Dendritic cell treated with granulocyte-macrophage colony-stimulating factor and Interleukin-4, amounts not matched to agents 40 ng/mL and 50 ng/mL, for 4 days (primary cell): Measurements from ENCODE around the gene GID8.
"Not testable (repeated sequence)": the region's sequence is repeated elsewhere in the genome, so short reads cannot be mapped to it uniquely, and the experiment has no call there.

Source experiments
- H3K27ac Mint-ChIP-seq: one replicate; pipeline ENCODE4 v1.8.0; 2022; ENCODE audit warnings: mild to moderate bottlenecking, mixed read lengths
- H3K27me3 Mint-ChIP-seq: one replicate; pipeline ENCODE4 v1.8.0; 2022; ENCODE audit warnings: mild to moderate bottlenecking, mixed read lengths
- H3K36me3 Mint-ChIP-seq: one replicate; pipeline ENCODE4 v1.8.0; 2022; ENCODE audit warnings: low read depth, mixed read lengths
- H3K4me1 Mint-ChIP-seq: one replicate; pipeline ENCODE4 v1.8.0; 2022; ENCODE audit warnings: low read depth, mixed read lengths
- H3K4me3 Mint-ChIP-seq: one replicate; pipeline ENCODE4 v1.8.0; 2022; ENCODE audit warnings: mild to moderate bottlenecking, moderate library complexity, mixed read lengths
- H3K9me3 Mint-ChIP-seq: one replicate; pipeline ENCODE4 v1.8.0; 2022; ENCODE audit warnings: mixed read lengths
- intact Hi-C: fragments of 100-400 bp; cut with micrococcal nuclease; formaldehyde crosslinking; loops from one replicate; pipeline ENCODE4 v1.15.0; 2022

GID8 gene

DNA sequence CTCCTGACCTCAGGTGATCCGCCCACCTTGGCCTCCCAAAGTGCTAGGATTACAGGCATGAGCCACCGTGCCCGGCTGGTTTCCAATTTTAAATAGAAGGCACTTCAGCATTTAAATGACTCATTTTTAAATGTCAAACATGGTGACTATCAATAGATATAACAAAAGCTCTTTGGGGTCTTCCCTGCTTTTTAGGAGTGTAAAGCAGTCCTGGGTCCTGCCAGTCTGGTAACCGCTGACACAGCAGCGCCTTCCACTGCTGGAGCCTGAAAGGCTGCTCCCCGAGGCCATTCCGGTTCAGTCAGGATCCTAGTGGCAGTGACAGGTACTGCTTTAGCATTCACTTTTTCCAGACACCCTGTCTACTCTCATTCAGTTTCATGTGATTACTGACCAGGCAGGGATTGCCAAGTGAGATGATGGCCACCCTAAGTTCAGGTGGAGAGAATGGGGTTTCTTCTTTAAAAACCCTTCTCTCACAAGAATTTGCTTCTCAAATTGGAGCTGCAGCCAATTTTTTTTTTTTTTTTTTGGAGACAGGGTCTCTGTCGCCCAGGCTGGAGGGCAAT, 16.7 kb upstream of the GID8 start:
- intact Hi-C loops = no loop called here
- no peaks in the 10 kb centered on the region for H3K9me3 Mint-ChIP-seq
- H3K27ac Mint-ChIP-seq = peak overlapping the region; percentile 32
- H3K36me3 Mint-ChIP-seq = peaks cover 14% of the 10 kb centered on the region
- H3K4me3 Mint-ChIP-seq = no peak overlapping the region
- H3K4me1 Mint-ChIP-seq = peaks cover 74% of the 10 kb centered on the region
- no peaks in the 10 kb centered on the region for H3K27me3 Mint-ChIP-seq

DNA sequence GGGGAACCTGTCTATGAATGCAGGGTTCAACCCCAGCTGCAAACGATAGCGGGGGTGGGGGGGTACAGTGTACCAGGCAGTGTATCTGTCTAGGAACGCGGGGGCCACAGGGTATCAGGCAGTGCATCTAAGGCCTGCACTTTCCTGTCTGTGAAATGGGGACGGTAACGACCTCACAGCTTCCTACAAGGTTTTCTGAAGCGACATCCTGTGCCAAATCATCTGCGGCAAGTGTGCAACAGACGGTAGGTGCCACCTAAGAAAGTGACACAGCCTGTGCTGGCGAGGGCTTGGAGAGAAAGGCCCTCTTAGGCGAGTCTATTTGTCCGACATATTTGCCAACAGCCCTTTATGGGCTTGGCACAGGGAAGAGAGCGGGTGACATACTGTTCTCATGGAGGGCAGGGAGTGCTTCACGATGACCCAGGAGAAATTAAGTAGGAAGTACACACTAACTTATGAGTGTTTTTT, 15.5 kb upstream of the GID8 start:
- H3K27me3 Mint-ChIP-seq = no peaks in the 10 kb centered on the region
- no peak overlapping the region for H3K27ac Mint-ChIP-seq
- peaks cover 14% of the 10 kb centered on the region for H3K36me3 Mint-ChIP-seq
- H3K4me1 Mint-ChIP-seq = peaks cover 75% of the 10 kb centered on the region
- no peaks in the 10 kb centered on the region for H3K9me3 Mint-ChIP-seq
- no peak overlapping the region for H3K4me3 Mint-ChIP-seq
- intact Hi-C loops = no loop called here

DNA sequence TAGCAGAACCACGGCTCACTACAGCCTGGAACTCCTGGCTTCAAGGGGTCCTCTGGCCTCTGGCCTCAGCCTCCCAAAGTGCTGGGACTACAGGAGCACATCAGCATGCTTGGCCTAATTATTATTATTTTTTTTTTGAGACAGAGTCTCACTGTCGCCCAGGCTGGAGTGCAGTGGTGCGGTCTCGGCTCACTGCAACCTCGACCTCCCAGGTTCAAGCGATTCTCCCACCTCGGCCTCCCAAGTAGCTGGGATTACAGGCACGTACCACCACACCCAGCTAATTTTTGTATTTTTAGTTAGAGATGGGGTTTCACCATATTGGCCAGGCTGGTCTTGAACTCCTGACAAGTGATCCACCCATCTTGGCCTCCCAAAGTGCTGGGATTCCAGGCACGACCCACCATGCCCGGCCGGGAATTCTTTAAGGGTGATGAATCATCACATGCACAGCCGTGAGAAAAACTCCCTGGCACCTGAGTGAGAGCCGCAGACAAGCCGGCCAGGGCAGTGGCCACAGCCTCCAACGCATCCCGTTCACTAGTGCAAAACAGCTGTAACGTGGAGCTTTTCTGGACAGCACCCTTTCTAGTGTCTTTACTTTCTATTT, 14.8 kb upstream of the GID8 start:
- not testable (repeated sequence) for H3K4me3 Mint-ChIP-seq

DNA sequence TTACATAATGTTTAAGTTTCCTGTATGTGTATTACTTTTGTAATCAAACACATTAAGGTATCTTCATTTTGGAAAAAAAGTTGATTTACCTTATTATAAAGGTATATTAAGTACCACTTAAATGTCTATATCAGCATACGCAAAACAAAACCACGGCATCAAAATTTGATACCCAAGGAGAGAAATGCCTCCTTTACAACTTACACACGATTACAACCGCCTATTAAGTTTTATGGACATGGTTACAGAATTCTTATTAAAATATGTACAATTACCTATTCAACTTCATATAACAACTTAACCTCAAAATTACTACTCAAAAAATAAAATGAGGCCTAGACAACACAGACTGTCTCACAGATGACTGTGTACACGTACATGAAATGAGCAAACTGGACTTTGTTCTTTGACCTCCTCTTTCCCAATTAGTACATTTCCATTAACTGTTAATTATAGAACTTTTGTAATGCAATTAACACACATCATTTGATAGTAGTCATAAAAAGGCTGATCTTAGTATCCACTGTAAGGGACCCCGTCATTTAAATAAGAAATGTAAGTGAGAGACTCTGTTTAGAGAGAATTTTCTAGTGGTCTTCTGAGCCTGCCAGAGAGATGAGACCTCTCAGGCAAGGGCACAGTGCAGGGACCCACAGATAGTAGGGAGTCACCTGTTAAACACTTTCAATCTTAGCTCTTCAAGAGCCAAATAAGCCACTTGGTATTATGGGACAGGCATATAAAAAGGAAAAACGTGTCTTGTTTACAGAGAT, 14.1 kb upstream of the GID8 start:
- Mint-ChIP-seq H3K36me3 (peaks cover 27% of the 10 kb centered on the region), H3K9me3 (no peaks in the 10 kb centered on the region), H3K27me3 (no peaks in the 10 kb centered on the region), H3K4me1 (peaks cover 71% of the 10 kb centered on the region), H3K4me3 (no peak overlapping the region), H3K27ac (no peak overlapping the region)
- intact Hi-C loops = no loop called here

More for the DNA sequence above, 14.8 kb upstream of the GID8 start:
- H3K27me3 Mint-ChIP-seq, H3K27ac Mint-ChIP-seq, H3K9me3 Mint-ChIP-seq, intact Hi-C loops: not testable (repeated sequence)
- peaks cover 20% of the 10 kb centered on the region for H3K36me3 Mint-ChIP-seq
- peaks cover 75% of the 10 kb centered on the region for H3K4me1 Mint-ChIP-seq

DNA sequence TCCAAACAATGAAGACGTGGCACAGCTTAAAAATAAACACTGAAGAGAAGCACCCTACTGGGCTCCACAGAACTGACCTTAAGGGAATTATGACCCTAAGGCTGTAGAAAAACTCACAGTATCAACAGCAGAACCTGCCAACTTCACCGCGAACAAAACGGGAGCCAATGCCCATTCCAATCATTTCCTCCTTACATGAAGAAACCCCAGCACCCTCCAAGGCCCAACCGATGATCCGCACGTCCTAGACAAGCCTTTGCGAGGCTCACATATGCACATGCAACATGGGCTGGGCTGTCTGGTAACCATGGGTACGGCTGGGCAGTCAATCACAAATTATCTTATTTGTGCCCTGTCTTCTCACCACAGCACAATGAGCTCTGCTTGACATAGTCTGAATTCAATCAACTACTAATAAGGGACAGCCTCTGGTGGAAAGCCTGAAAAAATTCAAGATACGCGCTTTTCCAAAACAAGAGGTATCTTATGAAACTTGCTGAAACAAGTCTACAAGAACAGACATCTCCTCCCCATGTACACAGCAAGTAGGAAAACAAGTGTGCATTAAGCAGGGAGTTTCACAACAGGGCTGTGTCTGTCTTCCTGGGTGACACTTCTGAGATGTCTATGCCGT, 13.4 kb upstream of the GID8 start:
- Mint-ChIP-seq H3K27me3 (no peaks in the 10 kb centered on the region), H3K4me3 (peak overlapping the region; percentile 90), H3K9me3 (no peaks in the 10 kb centered on the region), H3K36me3 (peaks cover 31% of the 10 kb centered on the region), H3K27ac (peak overlapping the region; percentile 94), H3K4me1 (peaks cover 68% of the 10 kb centered on the region)
- intact Hi-C loops = no loop called here

DNA sequence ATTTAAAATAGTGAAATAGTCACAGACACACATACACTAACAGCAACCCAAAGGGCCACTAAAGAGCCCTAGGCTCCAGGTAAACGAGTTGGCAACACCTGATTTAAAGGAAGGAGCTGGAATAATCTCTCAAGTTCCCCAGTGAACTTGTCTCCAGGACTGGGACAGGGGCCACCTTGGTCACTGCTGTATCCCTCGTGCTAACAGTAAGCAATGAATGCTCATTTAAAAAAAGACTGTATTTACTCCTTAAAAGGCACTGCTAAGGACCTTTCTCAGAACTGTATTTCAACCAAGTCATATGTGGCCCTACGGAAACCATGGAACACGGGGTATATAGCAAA, 12.9 kb upstream of the GID8 start:
- Mint-ChIP-seq H3K4me3 (peak overlapping the region; percentile 90), H3K36me3 (peaks cover 31% of the 10 kb centered on the region), H3K27ac (peak overlapping the region; percentile 94), H3K4me1 (peaks cover 68% of the 10 kb centered on the region), H3K27me3 (no peaks in the 10 kb centered on the region), H3K9me3 (no peaks in the 10 kb centered on the region)
- intact Hi-C loops = no loop called here

DNA sequence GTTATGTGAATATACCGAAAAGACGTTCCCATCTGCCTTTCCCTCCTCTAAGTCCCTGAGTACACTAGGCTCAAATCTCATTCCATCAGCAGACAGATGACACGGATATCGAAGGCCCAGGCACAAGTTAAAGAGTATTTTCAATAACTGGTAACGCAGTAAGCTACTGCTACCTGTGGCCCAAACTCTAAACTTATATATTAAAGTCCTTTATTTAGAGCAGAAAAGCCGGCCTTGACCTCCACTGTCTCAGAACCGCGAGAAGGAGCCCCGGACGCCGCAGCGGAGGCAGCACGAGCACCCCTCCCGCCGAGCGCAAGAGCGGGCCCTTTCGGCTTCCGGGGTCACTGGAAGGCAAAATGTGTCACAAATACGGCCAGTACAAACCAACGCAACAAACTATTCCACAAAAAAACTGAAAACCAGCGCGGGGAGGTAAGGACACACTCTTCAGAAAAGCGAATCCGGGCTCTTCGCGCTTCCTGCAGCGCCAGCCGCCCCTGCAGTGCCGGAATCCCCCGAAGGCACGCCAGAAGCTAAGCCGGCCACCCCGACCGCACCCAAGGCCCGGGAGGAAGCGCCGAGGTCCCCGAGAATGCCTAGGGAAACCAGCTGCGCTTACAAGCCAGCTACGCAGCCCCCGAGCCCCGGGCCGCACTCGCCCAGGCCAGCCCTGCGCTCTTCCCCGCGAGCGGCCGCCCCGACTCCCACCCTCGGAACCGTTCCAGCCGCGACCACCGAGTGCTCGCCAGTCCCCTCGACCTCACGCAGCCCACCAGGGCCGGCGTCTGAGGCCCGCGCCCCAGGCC, 12.3 kb upstream of the GID8 start:
- Mint-ChIP-seq H3K4me3 (peak overlapping the region; percentile 90), H3K4me1 (peaks cover 68% of the 10 kb centered on the region), H3K27me3 (no peaks in the 10 kb centered on the region), H3K9me3 (no peaks in the 10 kb centered on the region), H3K27ac (peak overlapping the region; percentile 94), H3K36me3 (peaks cover 27% of the 10 kb centered on the region)
- intact Hi-C loops = no loop called here

DNA sequence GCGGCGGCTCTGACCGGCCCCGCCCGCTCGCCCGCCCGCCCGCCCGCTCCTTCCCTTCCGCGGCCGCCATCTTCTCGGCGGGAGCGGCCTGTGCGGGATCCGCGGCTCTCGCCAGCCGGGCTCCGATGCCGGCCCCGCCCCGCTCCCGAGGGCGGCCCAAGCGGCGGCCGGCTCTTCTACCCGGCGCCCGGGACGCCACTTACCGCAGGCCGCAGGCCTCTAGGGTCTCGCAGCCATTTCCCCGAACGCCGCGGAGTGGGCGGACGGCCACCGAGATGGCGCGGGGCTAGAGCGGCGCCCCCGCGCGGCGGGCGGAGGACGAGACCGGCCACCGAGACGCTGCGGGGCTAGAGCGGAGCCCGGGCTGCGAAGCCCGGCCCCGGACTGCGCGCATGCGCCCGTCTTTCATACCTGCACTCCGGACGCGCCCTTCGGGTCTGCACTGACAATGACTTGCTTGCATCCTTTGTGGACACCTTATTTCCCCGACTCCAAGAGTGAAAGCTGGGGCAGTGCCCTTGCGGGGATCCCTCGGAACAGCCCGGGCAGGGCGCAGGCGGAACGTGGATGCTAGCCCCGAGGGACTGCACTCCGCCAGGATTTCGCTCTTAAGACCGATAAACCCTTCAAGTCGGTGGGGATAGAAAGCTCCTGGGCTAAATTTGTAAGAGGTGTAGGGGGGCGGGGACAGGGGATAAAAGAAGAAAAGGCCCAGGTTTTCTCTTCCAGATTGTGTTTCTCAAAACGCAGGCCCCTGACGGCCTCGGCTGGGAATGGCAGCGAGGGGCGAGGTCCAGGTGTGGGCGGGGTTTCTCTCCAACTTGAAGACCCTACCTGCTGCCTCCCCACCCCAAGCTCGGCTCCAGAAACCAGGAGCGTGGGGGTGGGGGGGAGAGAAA, 11.5 kb upstream of the GID8 start, which contains the start of gene DIDO1:
Gene DIDO1 (minus strand): TSS at position 277 of the 899 bp plus-strand sequence.
- intact Hi-C loops = no loop called here

DNA sequence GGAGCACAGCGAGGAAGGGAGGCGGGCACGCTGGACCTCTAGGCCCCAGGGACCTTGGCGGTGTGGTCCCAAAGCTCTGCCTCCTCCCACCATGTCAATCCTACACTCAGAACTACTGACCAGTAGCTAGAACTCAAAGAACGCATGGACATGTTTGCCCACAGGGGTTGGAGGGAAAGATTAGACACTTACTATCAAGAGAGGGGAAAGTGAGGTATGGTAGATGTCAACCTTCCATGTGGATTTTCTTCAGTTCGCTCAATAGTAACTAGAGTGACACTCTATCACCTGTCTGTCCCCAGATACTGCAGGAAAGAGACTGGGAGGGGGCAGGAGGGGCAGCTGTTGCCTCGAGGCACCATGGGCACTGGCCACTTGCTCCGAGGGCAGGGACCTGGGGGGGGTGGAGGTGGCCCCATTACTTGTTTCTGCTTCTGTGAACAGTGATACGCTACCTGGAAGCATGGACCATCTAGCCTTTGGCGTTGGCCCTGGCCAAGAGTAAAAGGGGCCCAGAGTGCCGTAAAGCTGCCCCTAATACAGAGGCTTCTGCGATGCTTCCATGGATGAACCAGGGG, 10.7 kb upstream of the GID8 start:
- Mint-ChIP-seq H3K4me3 (peak overlapping the region; percentile 93), H3K27me3 (no peaks in the 10 kb centered on the region), H3K9me3 (no peaks in the 10 kb centered on the region), H3K27ac (peak overlapping the region; percentile 94), H3K36me3 (peaks cover 27% of the 10 kb centered on the region), H3K4me1 (peaks cover 72% of the 10 kb centered on the region)
- intact Hi-C loops = no loop called here

More for the DNA sequence above, 11.5 kb upstream of the GID8 start, which contains the start of gene DIDO1:
- peaks cover 69% of the 10 kb centered on the region for H3K4me1 Mint-ChIP-seq
- no peaks in the 10 kb centered on the region for H3K27me3 Mint-ChIP-seq
- peaks cover 27% of the 10 kb centered on the region for H3K36me3 Mint-ChIP-seq
- peak within 1 kb of the TSS; percentile 93 for H3K4me3 Mint-ChIP-seq
- no peaks in the 10 kb centered on the region for H3K9me3 Mint-ChIP-seq
- peak within 1 kb of the TSS; percentile 94 for H3K27ac Mint-ChIP-seq

DNA sequence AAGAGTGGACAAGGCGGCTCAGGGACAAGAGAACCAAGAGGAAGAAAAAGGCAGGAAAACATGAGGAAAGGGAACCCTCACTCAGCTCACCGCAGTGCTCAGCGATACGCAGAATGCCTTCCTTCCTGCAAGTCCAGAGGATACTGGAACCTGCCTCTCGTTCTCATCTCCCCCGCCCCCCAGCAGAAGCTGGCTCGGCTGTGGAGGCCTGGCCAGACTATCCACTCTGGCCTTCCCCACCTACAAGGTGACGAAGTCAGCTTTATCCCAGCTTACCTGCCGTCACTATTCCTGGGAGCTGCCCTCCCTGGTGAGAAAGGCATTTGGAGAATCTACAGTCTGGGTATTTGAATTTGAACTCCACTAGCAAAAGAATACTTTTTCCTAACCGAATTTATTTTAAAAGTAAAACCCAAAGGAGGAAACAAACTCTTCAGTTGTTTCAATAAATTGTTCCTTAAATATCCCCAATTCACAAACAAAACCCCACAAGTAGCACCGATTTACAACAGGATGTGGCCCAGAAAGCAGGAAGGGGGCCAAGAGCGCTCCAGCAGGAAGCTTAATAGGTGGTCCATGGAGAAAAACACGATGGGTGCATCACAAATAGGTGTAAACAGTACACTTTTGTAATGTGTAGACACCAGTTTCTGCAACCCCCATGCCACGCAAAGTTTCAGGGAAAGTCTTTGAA, 9.6 kb upstream of the GID8 start:
- H3K4me1 Mint-ChIP-seq = peaks cover 73% of the 10 kb centered on the region

DNA sequence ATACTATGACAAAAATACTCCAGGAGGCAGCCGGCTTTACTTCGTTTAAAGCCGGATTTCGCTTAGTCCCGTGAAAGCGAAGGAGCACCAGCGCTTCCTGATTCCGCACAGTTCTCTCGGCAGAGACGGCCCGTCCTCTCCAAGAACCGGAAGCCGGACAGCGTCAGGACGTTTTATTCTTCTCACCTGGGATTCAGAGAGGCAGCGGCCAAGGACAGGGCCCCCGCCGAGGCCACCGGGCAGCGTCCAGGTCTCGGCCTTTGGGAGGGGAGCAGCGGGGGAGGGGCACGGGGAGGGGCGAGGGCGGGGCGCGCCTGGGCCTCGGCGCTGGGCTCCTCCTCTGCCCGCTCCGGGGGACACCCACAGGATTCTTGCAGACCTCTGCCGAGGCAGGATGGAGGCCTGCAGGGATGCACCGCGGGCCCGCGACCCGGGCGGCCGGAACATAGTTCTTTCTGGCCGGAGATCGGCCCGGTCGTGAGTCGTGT, 8.9 kb upstream of the GID8 start:
- Mint-ChIP-seq H3K4me3 (peak overlapping the region; percentile 88), H3K27me3 (no peaks in the 10 kb centered on the region), H3K4me1 (peaks cover 70% of the 10 kb centered on the region), H3K27ac (peak overlapping the region; percentile 91), H3K9me3 (no peaks in the 10 kb centered on the region), H3K36me3 (peaks cover 27% of the 10 kb centered on the region)
- intact Hi-C loops = no loop called here

More for the DNA sequence above, 9.6 kb upstream of the GID8 start:
- Mint-ChIP-seq H3K9me3 (no peaks in the 10 kb centered on the region), H3K4me3 (peak overlapping the region; percentile 88), H3K27ac (peak overlapping the region; percentile 91), H3K27me3 (no peaks in the 10 kb centered on the region), H3K36me3 (peaks cover 27% of the 10 kb centered on the region)
- intact Hi-C loops = no loop called here

DNA sequence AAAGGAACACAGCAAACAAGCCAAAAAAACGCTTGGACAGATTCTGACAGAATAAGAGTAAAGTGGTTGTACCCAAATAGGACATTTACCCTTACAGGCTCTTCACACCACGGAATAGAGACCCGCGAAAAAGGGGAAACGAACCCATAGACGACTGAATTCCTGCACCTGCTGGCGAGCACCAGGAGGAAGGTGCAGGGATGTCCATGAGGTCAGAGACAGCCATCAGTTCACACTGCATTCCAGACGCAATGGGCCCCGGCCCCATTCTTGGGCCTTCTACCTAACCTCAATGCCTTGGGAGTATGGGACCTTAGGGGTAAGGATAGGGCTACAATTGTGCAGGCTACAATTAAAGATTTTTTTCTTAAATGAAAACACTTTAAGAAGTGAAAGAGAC, 6.5 kb upstream of the GID8 start:
- Mint-ChIP-seq H3K4me3 (no peak overlapping the region), H3K36me3 (peaks cover 17% of the 10 kb centered on the region)

More for the DNA sequence above, 6.5 kb upstream of the GID8 start:
- intact Hi-C loops = no loop called here
- no peaks in the 10 kb centered on the region for H3K9me3 Mint-ChIP-seq
- H3K4me1 Mint-ChIP-seq = peaks cover 59% of the 10 kb centered on the region
- peak overlapping the region; percentile 91 for H3K27ac Mint-ChIP-seq
- no peaks in the 10 kb centered on the region for H3K27me3 Mint-ChIP-seq
